ENCODE measurements around the gene C1QTNF1.

The C1QTNF1 gene

GRCh38 chr17:79082311-79083190 is 58.6 kb downstream of the C1QTNF1 start:
- DNase-seq, result no peak

GRCh38 chr17:79083191-79083971 is 59.4 kb downstream of the C1QTNF1 start:
- no peak for DNase-seq

GRCh38 chr17:79084291-79085153 is 60.6 kb downstream of the C1QTNF1 start:
- DNase-seq, result no peak

- no peak for DNase-seq
Measured at GRCh38 chr17:79085154-79085920, 61.4 kb downstream of the C1QTNF1 start.

- DNase-seq, result no peak
Measured at GRCh38 chr17:79085921-79086551, 62.1 kb downstream of the C1QTNF1 start.

- DNase-seq, result no peak
Measured at GRCh38 chr17:79086609-79087427, 62.8 kb downstream of the C1QTNF1 start.

GRCh38 chr17:79087428-79088143 is 63.6 kb downstream of the C1QTNF1 start:
- DNase-seq, result peak; percentile 87

GRCh38 chr17:79088247-79088996 is 64.5 kb downstream of the C1QTNF1 start:
- DNase-seq, result peak; percentile 79

- DNase-seq, result no peak
Measured at GRCh38 chr17:79088997-79089328, 65.0 kb downstream of the C1QTNF1 start.

- no peak for DNase-seq
Measured at GRCh38 chr17:79089720-79090442, 65.9 kb downstream of the C1QTNF1 start.

- no peak for DNase-seq
Measured at GRCh38 chr17:79090443-79091225, 66.7 kb downstream of the C1QTNF1 start.

GRCh38 chr17:79091226-79091670 is 67.3 kb downstream of the C1QTNF1 start:
- DNase-seq, result no peak

GRCh38 chr17:79092567-79092966 is 68.6 kb downstream of the C1QTNF1 start:
- no peak for DNase-seq

- DNase-seq, result no peak
Measured at GRCh38 chr17:79093270-79093669, 69.3 kb downstream of the C1QTNF1 start.

GRCh38 chr17:79094261-79094660 is 70.3 kb downstream of the C1QTNF1 start:
- no peak for DNase-seq

GRCh38 chr17:79095345-79096055 is 71.5 kb downstream of the C1QTNF1 start:
- DNase-seq, result no peak

- no peak for DNase-seq
Measured at GRCh38 chr17:79096477-79096876, 72.5 kb downstream of the C1QTNF1 start.

All from NCI-H1694 (cell line).